HepG2 (cell line): Measurements from ENCODE around the gene TTLL8. TPM values are rescaled to one million over a fixed set of nuclear protein-coding genes. Genes with fewer than 3 reads are reported as not detected.

Source experiments
- ATAC-seq: fragments of 200-7000 bp; cut with Tn5 transposase; 3 replicates; pipeline ENCODE4 v1.9.1; 2020; ENCODE audit warnings: mild to moderate bottlenecking, moderate library complexity
- BruUV-seq: library from RNA; stranded (reverse); fragments of 400-500 nt; replicated peaks from 2 replicates; lab custom pipeline; 2021; lab: Mats Ljungman, UMichigan
- CTCF ChIA-PET: fragments of 300-600 bp; formaldehyde crosslinking; extraction: SDS; loops from one replicate; lab custom pipeline; 2021; ENCODE audit warnings: low total read pairs, inconsistent platforms, low intra/inter-chr PET ratio; lab: Yijun Ruan, JAX
- POLR2A ChIA-PET: fragments of 350-600 bp; sonication (Branson Sonifier 250); formaldehyde crosslinking; loops from one replicate; lab custom pipeline; 2020; ENCODE audit warnings: antibody characterized with exemption, inconsistent platforms; lab: Yijun Ruan, JAX
- DNase-seq: peaks from one replicate; pipeline ENCODE4 v3.0.0-alpha.2; 2015; ENCODE audit warnings: low spot score
- FAIRE-seq: peaks from 3 replicates; lab custom pipeline; 2011; peaks lifted over from hg19 to GRCh38; lab: Jason Lieb, UNC
- H2AFZ ChIP-seq: one replicate; pipeline ENCODE4 v1.6.1; 2011; ENCODE audit warnings: low read length, inconsistent platforms
- H3K27ac ChIP-seq: fragments of 300-600 bp; 3 replicates; pipeline ENCODE4 v1.8.0; 2011; ENCODE audit warnings: mixed run types, mild to moderate bottlenecking, mixed read lengths, low read length, inconsistent platforms; ENCODE audit not compliant: insufficient read depth; ENCODE audit errors: extremely low read length
- H3K27me3 ChIP-seq, 2 experiments: fragments of 200-600 bp in 1 of 2; 2 replicates in 1 of 2; 3 replicates in 1 of 2; pipeline versions ENCODE4 v1.6.0 to v1.8.0; 2011; ENCODE audit warnings: low read length in 2 of 2, mild to moderate bottlenecking in 2 of 2, moderate library complexity in 2 of 2, inconsistent platforms in 1 of 2; ENCODE audit not compliant: insufficient read depth in 2 of 2, control insufficient read depth in 1 of 2
- H3K36me3 ChIP-seq, 2 experiments: fragments of 200-600 bp in 1 of 2; replicated peaks in 1 of 2; 2 replicates in 1 of 2; 3 replicates in 1 of 2; pipeline versions ENCODE4 v1.5.1 to v1.8.0; 2011; ENCODE audit warnings: low read length in 2 of 2, inconsistent platforms in 1 of 2; ENCODE audit not compliant: insufficient read depth in 2 of 2, control insufficient read depth in 1 of 2
- H3K4me1 ChIP-seq: 2 replicates; pipeline ENCODE4 v1.5.1; 2012; ENCODE audit warnings: low read length, inconsistent platforms; ENCODE audit not compliant: insufficient read depth
- H3K4me2 ChIP-seq: 2 replicates; pipeline ENCODE4 v1.6.0; 2011; ENCODE audit warnings: low read depth, low read length, inconsistent platforms
- H3K4me3 ChIP-seq, 3 experiments: fragments of 200-600 bp in 1 of 3; sonication (generic), shearing (Covaris generic) in 1 of 3; replicated peaks in 1 of 3; 2 replicates each; pipeline ENCODE4 v1.5.1; 2011 to 2016; ENCODE audit warnings: low read length in 3 of 3, inconsistent platforms in 2 of 3, low read depth in 2 of 3, mild to moderate bottlenecking in 2 of 3, control low read depth in 1 of 3, mixed read lengths in 1 of 3; ENCODE audit not compliant: insufficient read depth in 1 of 3
- H3K79me2 ChIP-seq: one replicate; pipeline ENCODE4 v1.6.1; 2011; ENCODE audit warnings: low read length, inconsistent platforms; ENCODE audit not compliant: insufficient read depth
- H3K9ac ChIP-seq: 2 replicates; pipeline ENCODE4 v1.6.0; 2011; ENCODE audit warnings: mild to moderate bottlenecking, low read depth, low read length, inconsistent platforms; ENCODE audit not compliant: insufficient read depth
- H3K9me3 ChIP-seq: 2 replicates; pipeline ENCODE4 v1.5.1; 2012; ENCODE audit warnings: mild to moderate bottlenecking, low read length
- H4K20me1 ChIP-seq: 2 replicates; pipeline ENCODE4 v1.6.0; 2011; ENCODE audit warnings: inconsistent platforms, mild to moderate bottlenecking, low read length, moderate library complexity; ENCODE audit not compliant: insufficient read depth
- ADNP ChIP-seq: sonication (generic); formaldehyde crosslinking; IDR thresholded peaks from 2 replicates; pipeline ENCODE4 v1.4.0; 2020; ENCODE audit warnings: missing genetic modification reagents
- ARID2 ChIP-seq: sonication (generic); formaldehyde crosslinking; IDR thresholded peaks from 2 replicates; pipeline ENCODE4 v1.8.1; 2022; ENCODE audit warnings: mild to moderate bottlenecking, missing genetic modification reagents, borderline replicate concordance
- CREB1 ChIP-seq, 2 experiments: fragments of 450-650 bp in 1 of 2; IDR thresholded peaks; 2 replicates each; pipeline ENCODE4 v1.6.1; 2016 to 2017; ENCODE audit warnings: control low read depth in 1 of 2, mild to moderate bottlenecking in 1 of 2, missing compliant biosample characterization in 1 of 2, missing genetic modification characterization in 1 of 2
- NCOA5 ChIP-seq: sonication (generic); formaldehyde crosslinking; IDR thresholded peaks from 2 replicates; pipeline ENCODE4 v1.4.0; 2020; ENCODE audit warnings: missing genetic modification reagents
- POLR2AphosphoS2 ChIP-seq: IDR thresholded peaks from 2 replicates; pipeline ENCODE4 v1.6.1; 2011; ENCODE audit warnings: low read depth, low read length, improper control_type of control experiment
- SAP130 ChIP-seq: IDR thresholded peaks from 2 replicates; pipeline ENCODE4 v1.6.1; 2016; ENCODE audit warnings: low read depth
- STAG1 ChIP-seq: sonication (generic); formaldehyde crosslinking; IDR thresholded peaks from 2 replicates; pipeline ENCODE4 v1.4.0; 2020; ENCODE audit warnings: missing genetic modification reagents
- TSC22D2 ChIP-seq: sonication (generic); formaldehyde crosslinking; IDR thresholded peaks from 2 replicates; pipeline ENCODE4 v1.5.1; 2020; ENCODE audit warnings: missing genetic modification reagents, mild to moderate bottlenecking, borderline replicate concordance
- WIZ ChIP-seq: sonication (generic); formaldehyde crosslinking; IDR thresholded peaks from 2 replicates; pipeline ENCODE4 v1.5.1; 2020; ENCODE audit warnings: mild to moderate bottlenecking, missing genetic modification reagents
- ZBTB38 ChIP-seq: sonication (generic); formaldehyde crosslinking; IDR thresholded peaks from 2 replicates; pipeline ENCODE4 v1.5.1; 2020; ENCODE audit warnings: mild to moderate bottlenecking, missing genetic modification reagents
- ZNF333 ChIP-seq: sonication (generic); formaldehyde crosslinking; IDR thresholded peaks from 2 replicates; pipeline ENCODE4 v1.4.0; 2020; ENCODE audit warnings: mild to moderate bottlenecking, missing genetic modification reagents, borderline replicate concordance
- ZNF563 ChIP-seq: sonication (generic); formaldehyde crosslinking; IDR thresholded peaks from 2 replicates; pipeline ENCODE4 v1.8.0; 2022; ENCODE audit warnings: mild to moderate bottlenecking, moderate library complexity, missing genetic modification reagents
- ZNF564 ChIP-seq: sonication (generic); formaldehyde crosslinking; IDR thresholded peaks from 2 replicates; pipeline ENCODE4 v1.8.1; 2023; ENCODE audit warnings: mild to moderate bottlenecking, missing genetic modification reagents
- ZNF749 ChIP-seq: sonication (generic); formaldehyde crosslinking; IDR thresholded peaks from 2 replicates; pipeline ENCODE4 v1.8.0; 2022; ENCODE audit warnings: mild to moderate bottlenecking, missing genetic modification reagents, moderate library complexity, borderline replicate concordance
- ZNF777 ChIP-seq: sonication (generic); formaldehyde crosslinking; IDR thresholded peaks from 2 replicates; pipeline ENCODE4 v1.4.0; 2020; ENCODE audit warnings: missing genetic modification reagents
- ZSCAN31 ChIP-seq: sonication (generic); formaldehyde crosslinking; IDR thresholded peaks from 2 replicates; pipeline ENCODE4 v1.5.0; 2020; ENCODE audit warnings: low read depth, mild to moderate bottlenecking, missing genetic modification reagents
- WGBS: methylation state at CpG from one replicate; pipeline ENCODE4 v1.1.6; 2017; ENCODE audit warnings: low lambda C conversion rate; 5-methylcytosine and 5-hydroxymethylcytosine counted together
- in situ Hi-C: cut with HindIII; loops from 2 replicates; pipeline ENCODE4 v1.10.0; 2017; ENCODE audit warnings: low pct_unique_long_range_greater_than_20kb; ENCODE audit not compliant: extremely low pct_ligation_motif_present
- intact Hi-C: fragments of 100-400 bp; cut with micrococcal nuclease; formaldehyde crosslinking; loops from one replicate; pipeline ENCODE4 v1.10.0; 2022; ENCODE audit not compliant: unreplicated experiment
- polyA plus RNA-seq, 8 experiments: library from polyadenylated mRNA; depleted of rRNA in 3 of 8; stranded (reverse) in 7 of 8; unstranded in 1 of 8; fragments of >200 nt; fragmentation: Illumina TruSeq in 4 of 8; extraction: Trizol in 4 of 8; gene quantifications; 2 replicates each; pipeline versions ENCODE4 v1.2.1 to v1.2.3, GENCODE V29; 2011 to 2016; ENCODE audit warnings: low read depth in 4 of 8, missing spikeins in 1 of 8, mixed read lengths in 1 of 8; ENCODE audit not compliant: insufficient read depth in 1 of 8
- total RNA-seq, 5 experiments: library from RNA; depleted of rRNA; stranded (reverse); fragments of >200 nt; fragmentation: Illumina TruSeq; extraction: Trizol; gene quantifications; 2 replicates each; pipeline ENCODE4 v1.2.3, GENCODE V29; 2016; ENCODE audit warnings: low read depth in 1 of 5

The TTLL8 gene
- total and polyA plus RNA-seq, 2 of the 13 experiments (the other 11 are each of a cell fraction or from before 2014, with no cell fraction given): not detected

GRCh38 chr22:49996518-49997250, 61.4 kb downstream of the TTLL8 start:
- intact Hi-C loops (no loop called here), in situ Hi-C loops (no loop called here)
- Histone ChIP-seq H3K36me3 (no peaks in the 10 kb centered on the region), H4K20me1 (no peaks in the 10 kb centered on the region), H3K9ac (no peak overlapping the region), H3K4me1 (peaks cover 7% of the 10 kb centered on the region), H3K4me2 (no peak overlapping the region), H3K27ac (no peak overlapping the region), H3K9me3 (no peaks in the 10 kb centered on the region), H3K79me2 (no peaks in the 10 kb centered on the region), H3K4me3 (no peak overlapping the region), H3K27me3 (peaks cover 3 to 11% of the 10 kb centered on the region in 2 experiments; a peak in 4 of 5 replicates), H2AFZ (no peak overlapping the region)
- ChIA-PET POLR2A (no interaction called here), CTCF (no interaction called here)
- TF ChIP-seq ZBTB38: no peak
- TF ChIP-seq POLR2AphosphoS2: no peak
- no peak for TF ChIP-seq ZNF777 (CRISPR knock-in tag)
- TF ChIP-seq ZNF749 (CRISPR knock-in tag): no peak
- TF ChIP-seq ZNF563 (CRISPR knock-in tag): no peak
- TF ChIP-seq NCOA5 (CRISPR knock-in tag): no peak
- TF ChIP-seq ZSCAN31 (CRISPR knock-in tag): no peak
- no peak for TF ChIP-seq STAG1 (CRISPR knock-in tag)
- no peak for TF ChIP-seq ADNP (CRISPR knock-in tag)
- TF ChIP-seq ZNF564: no peak
- no peak for TF ChIP-seq TSC22D2 (CRISPR knock-in tag)
- TF ChIP-seq SAP130 (CRISPR knock-in tag): no peak
- no peak for TF ChIP-seq ZNF333 (CRISPR knock-in tag)
- no peak for TF ChIP-seq ARID2
- no peak for TF ChIP-seq CREB1 (IDR thresholded peaks at IDR 0.05)
- TF ChIP-seq CREB1 (CRISPR knock-in tag; IDR thresholded peaks at IDR 0.05): no peak
- no peak for TF ChIP-seq WIZ (CRISPR knock-in tag)
- FAIRE-seq (no peak), DNase-seq (no peak), ATAC-seq (no peak)
- WGBS: 73% methylated on average over 3 of the region's 19 CpGs
- no TSS peak for BruUV-seq
